AG04450 (cell line): ENCODE measurements around the gene CXCR6. TPM values are rescaled to one million over a fixed set of nuclear protein-coding genes. Genes with fewer than 3 reads are reported as not detected.

Experiments
- CTCF ChIA-PET: fragments of 300-600, 350-600 bp; formaldehyde crosslinking; extraction: SDS; loops from one replicate; lab custom pipeline; 2022; ENCODE audit warnings: antibody characterized with exemption, inconsistent platforms; lab: Charles Lee
- POLR2A ChIA-PET: fragments of 350-600 bp; formaldehyde crosslinking; extraction: SDS; loops from one replicate; lab custom pipeline; 2021; ENCODE audit warnings: antibody characterized with exemption, inconsistent platforms; lab: Yijun Ruan, JAX
- DNase-seq: peaks from one replicate; pipeline ENCODE4 v3.0.0-alpha.2; 2011; ENCODE audit warnings: low read depth, low spot score
- H3K27ac ChIP-seq: one replicate; pipeline ENCODE4 v1.5.1; 2012; ENCODE audit warnings: low read depth, low read length, control low read depth
- H3K27me3 ChIP-seq: one replicate; pipeline ENCODE4 v1.6.0; 2012; ENCODE audit warnings: low read length; ENCODE audit not compliant: control insufficient read depth, insufficient read depth
- H3K4me3 ChIP-seq: 2 replicates; pipeline ENCODE4 v1.5.1; 2011; ENCODE audit warnings: mild to moderate bottlenecking, low read depth, low read length, control low read depth
- H3K9me3 ChIP-seq: 2 replicates; pipeline ENCODE4 v1.5.1; 2012; ENCODE audit warnings: low read length; ENCODE audit not compliant: control insufficient read depth, insufficient read depth
- CTCF ChIP-seq: IDR thresholded peaks from 2 replicates; pipeline ENCODE4 v1.5.1; 2011; ENCODE audit warnings: low read depth, low read length, control low read depth, inconsistent platforms
- polyA plus RNA-seq: library from polyadenylated mRNA; depleted of rRNA; stranded (reverse); fragments of >200 nt; gene quantifications from 2 replicates; pipeline ENCODE4 v1.2.3, GENCODE V29; 2011

The CXCR6 gene
- polyA plus RNA-seq, 1 experiment = not detected

GRCh38 chr3:45908761-45909160 is 34.5 kb upstream of the CXCR6 start:
- TF ChIP-seq CTCF = no peak
- Histone ChIP-seq H3K27me3 (no peaks in the 10 kb centered on the region), H3K27ac (no peak overlapping the region), H3K9me3 (peaks cover 3% of the 10 kb centered on the region; the same call in 1 of the 2 replicates), H3K4me3 (no peak overlapping the region)
- CTCF ChIA-PET = interaction anchor here (1.1 to 2.9 kb wide), 3 partner anchors 21 to 170 kb away, joined by 3 to 12 read pairs (median 4); no protein-coding TSS in a partner anchor
- no peak for DNase-seq
- POLR2A ChIA-PET = interaction anchor here (0.9 kb wide), 1 partner anchor 111 kb away, joined by 3 read pairs; no protein-coding TSS in a partner anchor

- DNase-seq = no peak
- no peak for TF ChIP-seq CTCF
- Histone ChIP-seq H3K27me3 (no peaks in the 10 kb centered on the region), H3K9me3 (peaks cover 3% of the 10 kb centered on the region; the same call in 1 of the 2 replicates), H3K27ac (no peak overlapping the region), H3K4me3 (no peak overlapping the region)
- ChIA-PET POLR2A (no interaction called here), CTCF (interaction anchor here (1.1 to 1.2 kb wide), 2 partner anchors 20 to 170 kb away, joined by 3 to 4 read pairs; no protein-coding TSS in a partner anchor)
These were observed 33.7 kb upstream of the CXCR6 start for GRCh38 chr3:45909542-45909941.

- ChIA-PET POLR2A (no interaction called here), CTCF (interaction anchor here (1.3 kb wide), 1 partner anchor 167 kb away, joined by 3 read pairs; no protein-coding TSS in a partner anchor)
- Histone ChIP-seq H3K27me3 (no peaks in the 10 kb centered on the region), H3K9me3 (no peaks in the 10 kb centered on the region; the same call in 1 of the 2 replicates), H3K27ac (no peak overlapping the region), H3K4me3 (no peak overlapping the region)
- DNase-seq = no peak
- no peak for TF ChIP-seq CTCF
These were observed 32.4 kb upstream of the CXCR6 start for GRCh38 chr3:45910892-45911291.

- POLR2A ChIA-PET = no interaction called here
- Histone ChIP-seq H3K9me3 (no peaks in the 10 kb centered on the region; the same call in 1 of the 2 replicates), H3K27me3 (no peaks in the 10 kb centered on the region), H3K27ac (no peak overlapping the region), H3K4me3 (no peak overlapping the region)
- DNase-seq = no peak
- no peak for TF ChIP-seq CTCF
- CTCF ChIA-PET = no interaction called here
These were observed 31.6 kb upstream of the CXCR6 start for GRCh38 chr3:45911511-45912226.

- H3K9me3 ChIP-seq = no peaks in the 10 kb centered on the region
- no peaks in the 10 kb centered on the region for H3K27me3 ChIP-seq
- H3K27ac ChIP-seq = no peak overlapping the region
- no peak for DNase-seq
- H3K4me3 ChIP-seq = no peak overlapping the region
- POLR2A ChIA-PET = no interaction called here
- CTCF ChIA-PET = no interaction called here
- no peak for TF ChIP-seq CTCF
These were observed 30.8 kb upstream of the CXCR6 start for GRCh38 chr3:45912435-45912834.
